HG03565 (cell line): ENCODE results near the gene HTR6.
"Not testable (repeated sequence)": the region's sequence is repeated elsewhere in the genome, so short reads cannot be mapped to it uniquely, and the experiment has no call there.

Source experiments
- ATAC-seq: cut with Tn5 transposase; IDR thresholded peaks from one replicate; pipeline ENCODE4 v1.9.1; 2021; ENCODE audit warnings: mild to moderate bottlenecking, moderate library complexity; ENCODE audit not compliant: unreplicated experiment

The HTR6 gene

GRCh38 chr1:19664453-19665185 is at the start of gene HTR6:
HTR6 (plus strand) TSS chr1:19664875; CDS start chr1:19665754, 879 bp downstream.
- no peak for ATAC-seq

- no peak for ATAC-seq
Measured at GRCh38 chr1:19615438-19615837, 49.2 kb upstream of the HTR6 start.

GRCh38 chr1:19616489-19616888 is 48.2 kb upstream of the HTR6 start:
- ATAC-seq, result no peak

- no peak for ATAC-seq
Measured at GRCh38 chr1:19617376-19617775, 47.3 kb upstream of the HTR6 start.

- no peak for ATAC-seq
Measured at GRCh38 chr1:19618428-19618827, 46.2 kb upstream of the HTR6 start.

GRCh38 chr1:19619697-19620384 is 44.8 kb upstream of the HTR6 start:
- no peak for ATAC-seq

- ATAC-seq, result no peak
Measured at GRCh38 chr1:19620786-19621185, 43.9 kb upstream of the HTR6 start.

GRCh38 chr1:19621274-19621950 is 43.3 kb upstream of the HTR6 start:
- ATAC-seq, result no peak

- ATAC-seq, result no peak
Measured at GRCh38 chr1:19622204-19622603, 42.5 kb upstream of the HTR6 start.

GRCh38 chr1:19623523-19623922 is 41.2 kb upstream of the HTR6 start:
- no peak for ATAC-seq

- ATAC-seq, result no peak
Measured at GRCh38 chr1:19625291-19625937, 39.3 kb upstream of the HTR6 start.

- ATAC-seq, result no peak
Measured at GRCh38 chr1:19628879-19629278, 35.8 kb upstream of the HTR6 start.

- ATAC-seq, result no peak
Measured at GRCh38 chr1:19629357-19629756, 35.3 kb upstream of the HTR6 start.

GRCh38 chr1:19630192-19630591 is 34.5 kb upstream of the HTR6 start:
- not testable (repeated sequence) for ATAC-seq

- ATAC-seq, result no peak
Measured at GRCh38 chr1:19630720-19631395, 33.8 kb upstream of the HTR6 start.

GRCh38 chr1:19632211-19632610 is 32.5 kb upstream of the HTR6 start:
- ATAC-seq, result no peak

GRCh38 chr1:19633106-19633505 is 31.6 kb upstream of the HTR6 start:
- no peak for ATAC-seq

- ATAC-seq, result not testable (repeated sequence)
Measured at GRCh38 chr1:19635064-19635463, 29.6 kb upstream of the HTR6 start.

GRCh38 chr1:19635646-19636045 is 29.0 kb upstream of the HTR6 start:
- ATAC-seq, result no peak

- no peak for ATAC-seq
Measured at GRCh38 chr1:19636065-19636464, 28.6 kb upstream of the HTR6 start.

GRCh38 chr1:19636749-19637148 is 27.9 kb upstream of the HTR6 start:
- not testable (repeated sequence) for ATAC-seq
